Vagina (tissue), 2 donors: Measurements from ENCODE around the gene C17orf107.

Experiments used
- CTCF ChIP-seq, 3 experiments: fragments of 450-650 bp in 2 of 3; fragments of 200-600 bp in 1 of 3; sonication (generic) in 1 of 3; IDR thresholded peaks; one replicate each; pipeline ENCODE4 v1.5.1; 2017 to 2019; ENCODE audit warnings: antibody characterized with exemption in 3 of 3, mild to moderate bottlenecking in 2 of 3, moderate library complexity in 2 of 3
- POLR2AphosphoS5 ChIP-seq, 2 donors: sonication (generic); formaldehyde crosslinking; IDR thresholded peaks; one replicate each; pipeline ENCODE4 v1.9.0; 2017; ENCODE audit warnings: antibody characterized with exemption in 2 of 2, mild to moderate bottlenecking in 2 of 2, low read depth in 1 of 2; ENCODE audit not compliant: insufficient read depth in 1 of 2

GRCh38 chr17:4872786-4873185 is 26.6 kb upstream of the C17orf107 start:
- TF ChIP-seq CTCF (IDR thresholded peaks at IDR 0.05) (no peak), POLR2AphosphoS5 (IDR thresholded peaks at IDR 0.05; ENCODE audit: insufficient read depth in 1 of 2, low read depth in 1 of 2) (no peak)
